Rectal smooth muscle tissue (tissue), 1 donor: ENCODE measurements around the gene ADGRA1.

Experiments
- H3K27ac ChIP-seq: one replicate; pipeline ENCODE4 v1.7.0; 2013; ENCODE audit warnings: low read depth, low read length, inconsistent platforms
- H3K27me3 ChIP-seq: one replicate; pipeline ENCODE4 v1.7.0; 2013; ENCODE audit warnings: low read length; ENCODE audit not compliant: control insufficient read depth, insufficient read depth
- H3K36me3 ChIP-seq: one replicate; pipeline ENCODE4 v1.7.0; 2013; ENCODE audit warnings: low read length; ENCODE audit not compliant: control insufficient read depth, insufficient read depth
- H3K4me1 ChIP-seq: one replicate; pipeline ENCODE4 v1.7.0; 2013; ENCODE audit warnings: low read length; ENCODE audit not compliant: control insufficient read depth, insufficient read depth
- H3K4me3 ChIP-seq: one replicate; pipeline ENCODE4 v1.7.0; 2013; ENCODE audit warnings: low read length
- H3K9ac ChIP-seq: one replicate; pipeline ENCODE4 v1.7.0; 2013; ENCODE audit warnings: low read length

ADGRA1 gene

GRCh38 chr10:133060022-133060421 is 27.7 kb upstream of the ADGRA1 start:
- H3K4me3 ChIP-seq, result no peak overlapping the region
- H3K36me3 ChIP-seq, result no peaks in the 10 kb centered on the region
- H3K4me1 ChIP-seq, result no peaks in the 10 kb centered on the region
- H3K9ac ChIP-seq, result no peak overlapping the region
- H3K27me3 ChIP-seq, result peaks cover 3% of the 10 kb centered on the region
- H3K27ac ChIP-seq, result no peak overlapping the region

DNA sequence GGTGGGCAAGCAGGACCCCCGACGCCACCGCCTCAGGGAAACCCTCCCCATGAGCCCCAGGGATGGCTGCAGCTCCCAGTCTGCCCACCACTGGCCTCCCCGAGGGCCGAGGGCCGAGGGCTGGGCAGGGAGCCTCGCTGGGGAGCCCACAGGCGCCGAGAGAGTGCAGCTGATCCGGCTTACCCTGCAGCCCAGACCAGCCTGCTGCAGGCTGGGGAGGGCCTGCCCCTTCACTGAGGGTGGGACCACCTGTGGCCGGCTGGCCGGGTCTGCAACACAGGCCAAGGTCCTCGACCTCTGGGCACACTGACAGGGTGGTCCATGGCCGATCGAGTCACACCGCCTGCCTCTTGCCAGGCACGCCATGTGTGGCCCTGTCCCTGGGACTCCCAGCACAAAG is 27.3 kb upstream of the ADGRA1 start:
- peaks cover 2% of the 10 kb centered on the region for H3K27me3 ChIP-seq
- no peaks in the 10 kb centered on the region for H3K4me1 ChIP-seq
- H3K4me3 ChIP-seq, result no peak overlapping the region
- no peak overlapping the region for H3K27ac ChIP-seq
- no peak overlapping the region for H3K9ac ChIP-seq
- no peaks in the 10 kb centered on the region for H3K36me3 ChIP-seq

DNA sequence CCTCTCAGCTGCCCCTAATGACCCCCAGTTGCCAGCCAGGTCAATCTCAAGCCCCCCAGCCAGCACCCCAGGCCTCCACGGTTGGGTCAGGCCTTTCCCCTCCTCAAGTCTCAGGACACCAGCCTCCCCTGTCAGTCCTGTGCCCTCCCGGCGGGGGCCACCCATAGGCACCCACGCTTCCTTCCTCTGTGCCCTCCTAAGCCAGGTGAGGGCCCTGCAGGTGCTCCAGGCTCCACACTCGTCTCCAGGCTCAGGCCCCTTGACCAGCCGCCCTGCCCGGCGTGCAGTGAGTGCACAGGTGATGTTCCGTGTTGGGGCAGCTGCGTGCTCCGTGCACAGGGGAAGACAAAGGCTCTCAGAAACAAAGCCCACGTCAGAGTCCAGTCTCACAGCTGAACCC is 26.8 kb upstream of the ADGRA1 start:
- no peaks in the 10 kb centered on the region for H3K27me3 ChIP-seq
- H3K9ac ChIP-seq, result no peak overlapping the region
- H3K4me1 ChIP-seq, result no peaks in the 10 kb centered on the region
- no peak overlapping the region for H3K4me3 ChIP-seq
- no peaks in the 10 kb centered on the region for H3K36me3 ChIP-seq
- H3K27ac ChIP-seq, result no peak overlapping the region

GRCh38 chr10:133061296-133062038 is 26.3 kb upstream of the ADGRA1 start:
- Histone ChIP-seq H3K36me3 (no peaks in the 10 kb centered on the region), H3K4me1 (no peaks in the 10 kb centered on the region), H3K27me3 (no peaks in the 10 kb centered on the region), H3K9ac (no peak overlapping the region), H3K4me3 (no peak overlapping the region), H3K27ac (no peak overlapping the region)

GRCh38 chr10:133062085-133062484 is 25.6 kb upstream of the ADGRA1 start:
- Histone ChIP-seq H3K4me1 (no peaks in the 10 kb centered on the region), H3K27me3 (no peaks in the 10 kb centered on the region), H3K27ac (no peak overlapping the region), H3K9ac (no peak overlapping the region), H3K4me3 (no peak overlapping the region), H3K36me3 (no peaks in the 10 kb centered on the region)

- H3K9ac ChIP-seq, result no peak overlapping the region
- no peak overlapping the region for H3K4me3 ChIP-seq
- H3K4me1 ChIP-seq, result no peaks in the 10 kb centered on the region
- H3K27ac ChIP-seq, result no peak overlapping the region
- no peaks in the 10 kb centered on the region for H3K27me3 ChIP-seq
- no peaks in the 10 kb centered on the region for H3K36me3 ChIP-seq
These were observed 25.1 kb upstream of the ADGRA1 start for GRCh38 chr10:133062635-133063034.

- H3K27me3 ChIP-seq, result no peaks in the 10 kb centered on the region
- no peaks in the 10 kb centered on the region for H3K4me1 ChIP-seq
- no peak overlapping the region for H3K9ac ChIP-seq
- no peak overlapping the region for H3K4me3 ChIP-seq
- H3K36me3 ChIP-seq, result no peaks in the 10 kb centered on the region
- no peak overlapping the region for H3K27ac ChIP-seq
These were observed 20.3 kb upstream of the ADGRA1 start for GRCh38 chr10:133067149-133068105.

DNA sequence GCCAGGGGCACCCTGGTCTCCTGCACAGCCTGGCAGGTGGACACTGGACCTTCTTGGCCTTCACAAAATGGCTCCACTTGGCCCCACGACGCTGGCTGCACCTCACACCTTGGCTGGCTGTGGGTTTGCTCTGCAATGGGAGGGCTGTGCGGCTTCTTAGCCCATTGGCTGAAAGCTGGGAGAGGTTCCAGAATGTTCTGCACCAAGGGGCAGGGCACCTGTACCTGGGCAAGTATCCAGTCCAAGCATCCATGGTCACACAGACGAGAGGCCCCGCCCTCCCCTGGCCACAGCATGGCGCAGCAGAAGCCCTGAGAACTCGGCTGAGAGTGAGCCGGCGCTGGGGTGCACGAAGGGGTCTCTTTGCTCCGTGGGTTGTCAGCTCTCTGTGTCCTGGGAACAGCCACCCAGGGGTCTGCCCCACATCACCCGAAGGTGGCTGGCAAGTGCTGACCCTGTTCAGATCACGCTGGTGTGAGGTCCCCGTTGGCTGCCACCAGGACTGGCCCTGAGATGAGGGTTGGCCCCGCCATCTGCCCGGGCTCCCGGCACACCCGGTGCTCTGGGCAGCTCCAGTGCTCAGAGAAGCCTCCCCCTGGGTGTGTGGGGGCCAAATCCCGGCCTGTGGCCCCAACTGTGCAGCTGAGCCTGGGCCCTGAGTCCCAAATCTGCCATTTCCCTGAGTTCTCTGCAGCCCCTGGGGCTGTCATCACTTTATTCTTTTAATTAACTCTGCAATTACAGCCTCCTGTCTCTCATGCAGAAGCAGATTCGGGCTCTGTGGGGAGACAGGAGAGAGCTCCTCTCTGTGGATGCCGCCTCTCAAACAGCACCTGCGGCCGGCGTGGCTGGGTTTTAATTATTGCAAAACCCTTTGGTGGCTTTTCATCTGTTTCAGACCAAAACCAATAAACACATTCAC is 19.4 kb upstream of the ADGRA1 start:
- H3K27me3 ChIP-seq, result no peaks in the 10 kb centered on the region

DNA sequence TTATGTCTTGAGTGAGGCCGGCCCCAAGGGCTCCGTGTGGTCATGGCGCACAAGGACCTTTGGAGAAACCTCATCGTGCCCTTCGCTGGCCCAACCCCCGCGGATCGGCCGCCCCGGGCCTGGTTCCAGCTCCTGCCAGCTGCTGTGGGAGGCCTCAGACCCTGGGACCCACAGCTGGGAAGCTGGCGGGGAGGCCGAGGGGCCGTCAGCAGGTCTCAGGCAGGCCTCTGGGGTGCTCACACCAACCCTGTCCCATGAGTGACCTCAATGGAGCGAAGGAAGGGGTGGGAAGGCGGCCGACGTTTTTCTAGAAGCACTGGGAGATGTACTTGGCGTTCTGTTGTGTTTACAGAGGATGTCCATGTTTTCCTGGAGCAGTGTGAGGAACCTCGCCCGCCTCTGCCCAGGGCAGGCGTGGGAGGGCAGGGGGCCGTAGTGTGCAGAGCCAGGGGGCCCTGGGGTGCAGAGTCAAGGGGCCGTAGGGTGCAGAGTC is 18.6 kb upstream of the ADGRA1 start:
- no peak overlapping the region for H3K27ac ChIP-seq
- H3K27me3 ChIP-seq, result no peaks in the 10 kb centered on the region
- H3K4me1 ChIP-seq, result no peaks in the 10 kb centered on the region
- no peak overlapping the region for H3K4me3 ChIP-seq
- no peak overlapping the region for H3K9ac ChIP-seq
- no peaks in the 10 kb centered on the region for H3K36me3 ChIP-seq

More for the DNA sequence above, 19.4 kb upstream of the ADGRA1 start:
- H3K4me1 ChIP-seq, result no peaks in the 10 kb centered on the region
- no peaks in the 10 kb centered on the region for H3K36me3 ChIP-seq
- H3K9ac ChIP-seq, result no peak overlapping the region
- H3K4me3 ChIP-seq, result no peak overlapping the region
- no peak overlapping the region for H3K27ac ChIP-seq

- Histone ChIP-seq H3K27me3 (no peaks in the 10 kb centered on the region), H3K4me1 (no peaks in the 10 kb centered on the region), H3K4me3 (no peak overlapping the region), H3K36me3 (no peaks in the 10 kb centered on the region), H3K27ac (no peak overlapping the region), H3K9ac (no peak overlapping the region)
These were observed 17.3 kb upstream of the ADGRA1 start for GRCh38 chr10:133070405-133070804.

DNA sequence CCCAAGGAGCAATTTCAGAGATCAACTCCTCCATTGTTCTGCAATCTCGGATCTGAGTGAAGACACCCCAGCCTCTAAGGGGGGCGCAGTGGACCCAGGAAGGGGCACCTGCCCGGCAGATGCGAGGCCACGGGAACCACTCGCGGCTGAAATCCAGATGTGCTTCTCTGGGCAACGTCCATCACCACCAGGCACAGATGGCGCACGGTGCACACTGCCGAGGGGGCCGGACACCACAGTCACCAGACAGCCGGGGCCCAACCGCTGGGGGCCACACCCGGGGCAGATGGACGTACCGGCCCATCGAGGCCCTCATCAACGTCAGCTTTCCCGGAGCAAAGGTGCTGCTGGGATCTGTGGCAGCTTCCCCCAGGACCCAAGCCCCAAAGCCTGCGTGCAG is 16.9 kb upstream of the ADGRA1 start:
- H3K4me3 ChIP-seq, result no peak overlapping the region
- H3K4me1 ChIP-seq, result no peaks in the 10 kb centered on the region
- H3K36me3 ChIP-seq, result no peaks in the 10 kb centered on the region
- no peak overlapping the region for H3K27ac ChIP-seq
- no peaks in the 10 kb centered on the region for H3K27me3 ChIP-seq
- no peak overlapping the region for H3K9ac ChIP-seq

- Histone ChIP-seq H3K9ac (no peak overlapping the region), H3K27ac (no peak overlapping the region), H3K4me3 (no peak overlapping the region), H3K4me1 (no peaks in the 10 kb centered on the region), H3K27me3 (no peaks in the 10 kb centered on the region), H3K36me3 (no peaks in the 10 kb centered on the region)
These were observed 16.0 kb upstream of the ADGRA1 start for GRCh38 chr10:133071733-133072132.
